NOMO-1 treated with dmso at 0.1 percent for 144 hours (cell line): ENCODE measurements around the gene MYO5B.
"Not testable (repeated sequence)": the region's sequence is repeated elsewhere in the genome, so short reads cannot be mapped to it uniquely, and the experiment has no call there.

Experiments used
- DNase-seq: peaks from one replicate; lab custom pipeline; 2025; ENCODE audit not compliant: unreplicated experiment; lab: John Stamatoyannopoulos, UW

MYO5B gene

GRCh38 chr18:49843131-49843530 is 351.8 kb downstream of the MYO5B start:
- no peak for DNase-seq

GRCh38 chr18:49842656-49843055 is 352.3 kb downstream of the MYO5B start:
- no peak for DNase-seq

- no peak for DNase-seq
Observed at GRCh38 chr18:49841236-49842217, 353.4 kb downstream of the MYO5B start.

GRCh38 chr18:49839012-49839411 is 355.9 kb downstream of the MYO5B start:
- no peak for DNase-seq

- no peak for DNase-seq
Observed at GRCh38 chr18:49838381-49838780, 356.6 kb downstream of the MYO5B start.

- DNase-seq, result no peak
Observed at GRCh38 chr18:49837889-49838288, 357.1 kb downstream of the MYO5B start.

- not testable (repeated sequence) for DNase-seq
Observed at GRCh38 chr18:49837316-49837835, 357.6 kb downstream of the MYO5B start.

- no peak for DNase-seq
Observed at GRCh38 chr18:49835405-49835804, 359.5 kb downstream of the MYO5B start.

- DNase-seq, result no peak
Observed at GRCh38 chr18:49834258-49834657, 360.7 kb downstream of the MYO5B start.

- DNase-seq, result no peak
Observed at GRCh38 chr18:49833814-49834213, 361.1 kb downstream of the MYO5B start.

- DNase-seq, result no peak
Observed at GRCh38 chr18:49832221-49832647, 362.7 kb downstream of the MYO5B start.

GRCh38 chr18:49827996-49828395 is 367.0 kb downstream of the MYO5B start:
- no peak for DNase-seq

GRCh38 chr18:49819823-49820671 is 374.9 kb downstream of the MYO5B start:
- no peak for DNase-seq

GRCh38 chr18:49819071-49819662 is 375.8 kb downstream of the MYO5B start:
- DNase-seq, result no peak

- no peak for DNase-seq
Observed at GRCh38 chr18:49817947-49818346, 377.0 kb downstream of the MYO5B start.

- DNase-seq, result no peak
Observed at GRCh38 chr18:49815927-49816326, 379.0 kb downstream of the MYO5B start.

GRCh38 chr18:49814147-49814499 is 380.8 kb downstream of the MYO5B start:
- DNase-seq, result no peak

GRCh38 chr18:49813319-49814146 is 381.4 kb downstream of the MYO5B start, which contains the start of gene ACAA2:
ACAA2 (minus strand) TSS chr18:49813533; CDS start chr18:49813484, 49 bp downstream.
- DNase-seq, result peak; percentile 81

GRCh38 chr18:49813069-49813318 is 382.0 kb downstream of the MYO5B start:
- no peak for DNase-seq

GRCh38 chr18:49812286-49813068 is 382.5 kb downstream of the MYO5B start:
- no peak for DNase-seq
